Measurements from ENCODE around the gene TNP2.

TNP2 gene

DNA sequence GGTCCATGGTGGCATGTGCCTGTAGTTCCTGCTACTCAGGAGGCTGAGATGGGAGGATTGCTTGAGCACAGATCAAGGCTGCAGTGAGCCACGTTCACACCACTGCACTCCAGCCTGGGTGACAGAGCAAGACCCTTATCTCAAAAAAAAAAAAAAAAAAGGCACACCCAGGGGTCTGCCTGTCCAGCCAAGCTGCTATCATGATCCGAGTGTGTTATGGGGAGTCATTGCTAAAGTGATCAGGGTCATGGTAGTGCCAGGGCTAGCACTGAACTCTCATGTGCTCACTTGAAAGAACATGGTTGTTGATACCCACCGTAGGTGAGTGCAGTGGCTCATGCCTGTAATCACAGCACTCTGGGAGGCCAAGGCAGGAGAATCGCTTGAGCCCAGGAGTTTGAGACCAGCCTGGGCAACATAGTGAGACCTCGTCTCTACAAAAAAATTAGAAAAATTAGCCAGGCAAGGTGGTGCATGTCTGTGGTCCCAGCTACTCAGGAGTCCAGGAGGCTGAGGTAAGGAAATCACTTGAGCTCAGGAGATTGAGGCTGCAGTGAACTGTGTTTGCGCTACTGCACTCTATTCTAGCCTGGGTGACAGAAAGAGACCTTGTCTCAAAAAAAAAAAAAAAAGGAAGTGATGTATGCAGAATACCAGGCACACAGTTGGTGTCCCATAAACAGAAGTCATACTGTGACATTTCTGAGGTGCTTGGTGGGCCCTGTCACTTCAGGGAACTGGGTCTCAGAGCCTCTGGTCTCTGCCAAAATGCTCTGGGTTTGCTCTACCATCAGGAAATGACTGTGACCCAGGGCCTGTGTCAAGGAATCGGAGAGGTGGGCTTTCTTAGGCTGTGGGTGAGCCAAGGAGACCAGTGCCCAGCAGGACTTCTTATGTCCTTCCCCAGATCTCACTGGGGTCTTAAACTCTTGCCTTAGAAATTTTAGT is 9.8 kb upstream of the TNP2 start:
- DNase-seq (ENCODE audit: insufficient read length, low spot score) (no peak), FAIRE-seq (no peak)
- TF ChIP-seq SPI1 (IDR thresholded peaks at IDR 0.05; ENCODE audit: low read depth, low read length) (peak; percentile 66), POU2F2 (IDR thresholded peaks at IDR 0.05; ENCODE audit: low read depth, low read length) (no peak)

DNA sequence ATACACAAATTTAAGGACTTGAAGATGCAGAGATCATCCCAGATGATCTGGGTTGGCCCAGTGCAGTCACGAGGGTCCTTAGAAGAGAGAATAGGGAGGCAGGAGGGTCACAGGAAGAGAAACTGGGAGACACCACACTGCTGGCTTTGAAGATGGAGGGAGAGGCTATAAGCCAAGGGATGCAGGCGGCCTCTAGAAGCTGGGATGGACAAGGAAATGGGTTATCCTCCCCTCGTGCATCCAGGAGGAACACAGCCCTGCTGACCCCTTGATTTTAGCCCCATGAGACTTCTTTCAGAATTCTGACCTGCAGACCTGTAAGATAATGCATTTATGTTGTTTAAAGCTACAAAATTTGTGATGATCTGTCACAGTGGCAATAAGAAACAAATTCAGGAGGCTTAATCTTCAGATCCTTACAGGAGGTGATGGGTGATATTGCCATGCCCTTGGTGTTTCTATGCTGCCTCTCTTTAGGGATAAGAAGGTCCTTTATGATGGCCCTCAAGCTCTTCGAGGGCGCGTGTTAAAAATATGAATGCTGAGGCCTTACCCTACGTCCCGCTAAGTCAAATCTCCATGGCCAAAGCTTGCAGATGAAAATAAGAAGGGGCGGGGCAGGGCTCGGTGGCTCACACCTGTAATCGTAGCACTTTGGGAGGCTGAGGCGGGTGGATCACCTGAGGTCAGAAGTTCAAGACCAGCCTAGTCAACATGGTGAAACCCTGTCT is 8.6 kb upstream of the TNP2 start:
- TF ChIP-seq SPI1 (IDR thresholded peaks at IDR 0.05; ENCODE audit: low read depth, low read length) (no peak), POU2F2 (IDR thresholded peaks at IDR 0.05; ENCODE audit: low read depth, low read length) (no peak), TAF1 (IDR thresholded peaks at IDR 0.05; ENCODE audit: low read depth, low read length) (no peak), POLR2AphosphoS5 (IDR thresholded peaks at IDR 0.05; ENCODE audit: low read depth, low read length) (no peak), PAX5 (IDR thresholded peaks at IDR 0.05; ENCODE audit: insufficient read depth, low read length, severe bottlenecking) (no peak), POLR2A (IDR thresholded peaks at IDR 0.05; ENCODE audit: low read depth, low read length) (no peak)
- FAIRE-seq (no peak), DNase-seq (ENCODE audit: insufficient read length, low spot score) (no peak)

DNA sequence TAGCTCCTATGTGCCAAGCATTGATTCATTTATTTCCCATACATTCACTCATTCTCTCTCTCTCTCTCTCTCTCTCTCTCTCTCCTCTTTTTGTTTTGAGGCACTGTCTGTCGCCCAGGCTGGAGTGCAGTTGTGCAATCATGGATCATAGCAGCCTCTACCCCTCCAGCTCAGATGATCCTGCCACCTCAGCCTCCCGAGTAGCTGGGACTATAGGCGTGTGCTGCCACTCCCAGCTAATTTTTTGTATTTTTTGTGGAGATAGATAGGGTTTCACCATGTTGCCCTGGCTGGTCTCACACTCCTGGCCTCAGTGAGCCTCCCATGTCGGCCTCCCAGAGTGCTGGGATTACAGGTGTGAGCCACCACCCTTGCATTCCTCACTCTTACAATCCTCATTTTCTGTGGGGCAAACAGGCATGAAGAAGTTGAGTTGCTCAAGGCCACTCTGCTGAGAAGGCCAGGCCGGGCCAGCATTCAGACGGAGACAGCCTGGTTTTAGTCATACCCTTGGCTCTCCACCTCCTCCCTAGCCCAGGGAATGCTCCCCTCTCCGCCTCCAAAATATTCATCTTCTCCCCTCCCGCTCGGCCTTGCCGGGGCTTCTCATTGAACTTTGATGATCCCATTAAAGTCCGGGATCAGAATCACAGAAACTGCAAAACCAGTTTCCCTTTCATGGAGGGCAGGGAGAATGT is 7.9 kb upstream of the TNP2 start:
- no peak for TF ChIP-seq POLR2A (IDR thresholded peaks at IDR 0.05; ENCODE audit: low read depth, low read length)
- TF ChIP-seq SPI1 (IDR thresholded peaks at IDR 0.05; ENCODE audit: low read depth, low read length) = no peak
- TF ChIP-seq TAF1 (IDR thresholded peaks at IDR 0.05; ENCODE audit: low read depth, low read length) = no peak
- TF ChIP-seq POU2F2 (IDR thresholded peaks at IDR 0.05; ENCODE audit: low read depth, low read length) = no peak
- TF ChIP-seq PAX5 (IDR thresholded peaks at IDR 0.05; ENCODE audit: insufficient read depth, low read length, severe bottlenecking) = no peak
- TF ChIP-seq POLR2AphosphoS5 (IDR thresholded peaks at IDR 0.05; ENCODE audit: low read depth, low read length) = no peak
- no peak for FAIRE-seq
- DNase-seq (ENCODE audit: insufficient read length, low spot score) = no peak

DNA sequence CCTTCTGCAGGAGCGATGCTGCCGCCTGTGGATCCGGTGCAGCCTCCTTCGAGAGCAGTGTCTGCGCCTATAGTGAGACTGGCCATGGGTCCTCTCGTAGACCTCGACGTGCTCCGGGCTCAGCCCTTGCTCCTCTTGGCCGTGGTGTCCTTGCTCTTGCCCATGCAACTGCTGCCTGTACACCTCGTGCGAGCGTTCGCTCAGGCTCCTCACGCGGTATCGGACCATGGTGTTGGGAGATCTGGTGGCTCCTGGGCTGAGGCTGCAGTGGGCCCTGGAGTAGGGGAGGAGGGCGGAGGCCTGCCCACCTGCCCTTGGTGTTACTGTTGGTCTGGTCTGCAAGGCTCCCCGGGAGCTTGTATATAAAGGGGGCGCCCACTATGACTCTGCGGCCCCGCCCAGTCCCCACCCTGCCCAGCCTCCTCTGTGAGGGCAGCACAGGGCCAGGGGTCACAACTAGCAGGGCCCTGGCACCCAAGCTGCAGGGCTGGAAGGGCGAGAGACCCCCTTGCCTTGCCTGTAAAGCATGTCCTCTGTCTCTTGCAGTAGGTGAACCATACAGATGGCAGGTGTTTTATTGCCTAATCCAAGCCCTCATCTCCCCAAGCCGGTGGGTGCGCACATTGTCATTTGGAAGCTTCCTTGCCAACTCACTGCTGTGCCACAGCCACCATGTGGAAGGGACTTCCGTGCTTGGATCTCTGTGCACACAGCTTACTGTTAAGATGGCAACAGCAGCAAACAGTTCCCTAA is 7.2 kb upstream of the TNP2 start, which contains the start of gene PRM2:
TSS of gene PRM2 (minus strand) at position 338 of the 753 bp plus-strand sequence. CDS start at position 228, 110 bp downstream.
- no peak for DNase-seq (ENCODE audit: insufficient read length, low spot score)
- no peak for TF ChIP-seq SPI1 (IDR thresholded peaks at IDR 0.05; ENCODE audit: low read depth, low read length)
- TF ChIP-seq PAX5 (IDR thresholded peaks at IDR 0.05; ENCODE audit: insufficient read depth, low read length, severe bottlenecking) = no peak
- no peak for TF ChIP-seq TAF1 (IDR thresholded peaks at IDR 0.05; ENCODE audit: low read depth, low read length)
- no peak for TF ChIP-seq POU2F2 (IDR thresholded peaks at IDR 0.05; ENCODE audit: low read depth, low read length)
- no peak for TF ChIP-seq POLR2AphosphoS5 (IDR thresholded peaks at IDR 0.05; ENCODE audit: low read depth, low read length)
- no peak for TF ChIP-seq POLR2A (IDR thresholded peaks at IDR 0.05; ENCODE audit: low read depth, low read length)
- no peak for FAIRE-seq

DNA sequence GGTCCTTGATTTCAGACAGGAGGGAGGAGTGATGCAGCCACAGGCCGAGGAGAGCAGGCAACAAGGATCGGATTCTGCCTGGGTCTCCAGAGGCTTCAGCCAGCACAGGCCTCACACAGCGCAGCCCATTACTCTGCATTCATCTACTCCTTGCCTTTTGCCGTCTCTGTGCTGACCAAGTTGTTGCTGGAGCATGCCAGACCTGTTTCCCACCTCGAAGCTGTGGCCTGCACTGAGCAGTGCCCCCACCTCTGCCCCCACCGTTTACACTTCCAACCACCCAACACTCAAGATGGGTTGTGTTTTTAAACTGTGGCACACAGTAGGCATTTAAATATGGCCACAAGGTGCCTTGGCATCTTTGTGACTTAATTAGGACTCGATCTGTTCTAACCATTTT is 5.8 kb upstream of the TNP2 start:
- FAIRE-seq = no peak
- no peak for DNase-seq (ENCODE audit: insufficient read length, low spot score)
- TF ChIP-seq POLR2AphosphoS5 (IDR thresholded peaks at IDR 0.05; ENCODE audit: low read depth, low read length) = no peak
- no peak for TF ChIP-seq POU2F2 (IDR thresholded peaks at IDR 0.05; ENCODE audit: low read depth, low read length)
- TF ChIP-seq PAX5 (IDR thresholded peaks at IDR 0.05; ENCODE audit: insufficient read depth, low read length, severe bottlenecking) = no peak
- no peak for TF ChIP-seq TAF1 (IDR thresholded peaks at IDR 0.05; ENCODE audit: low read depth, low read length)
- TF ChIP-seq SPI1 (IDR thresholded peaks at IDR 0.05; ENCODE audit: low read depth, low read length) = no peak

DNA sequence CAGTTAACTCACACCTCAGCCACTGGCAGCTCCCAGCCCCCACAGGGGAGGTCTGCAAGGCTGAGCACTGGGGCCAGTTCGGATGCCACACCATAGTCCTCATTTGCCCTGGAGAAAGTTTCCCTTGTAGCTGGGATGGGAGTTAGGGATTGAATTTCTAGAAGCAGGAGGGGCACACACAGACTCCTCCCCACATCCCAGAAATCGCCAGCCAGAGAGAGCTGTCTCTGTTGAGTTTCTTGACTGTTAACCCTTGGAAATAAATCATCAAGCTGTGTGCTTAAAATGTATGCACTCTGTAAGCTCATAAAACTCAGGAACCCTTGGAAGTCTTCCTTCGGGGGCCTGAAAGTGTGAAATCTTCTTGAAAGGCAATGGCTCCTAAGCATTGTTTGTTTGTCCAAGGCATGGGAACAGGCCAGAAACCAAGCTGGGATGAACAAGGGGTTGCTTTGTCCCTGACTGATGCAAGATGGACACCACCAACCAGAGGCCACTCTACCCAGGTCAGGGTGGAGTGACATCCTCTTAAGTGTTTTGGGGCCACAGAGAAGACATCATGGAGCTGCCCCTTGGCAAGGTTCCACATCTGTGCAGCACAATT is 4.7 kb upstream of the TNP2 start:
- FAIRE-seq (no peak), DNase-seq (ENCODE audit: insufficient read length, low spot score) (no peak)
- TF ChIP-seq POU2F2 (IDR thresholded peaks at IDR 0.05; ENCODE audit: low read depth, low read length) (no peak), SPI1 (IDR thresholded peaks at IDR 0.05; ENCODE audit: low read depth, low read length) (no peak), TAF1 (IDR thresholded peaks at IDR 0.05; ENCODE audit: low read depth, low read length) (no peak), POLR2A (IDR thresholded peaks at IDR 0.05; ENCODE audit: low read depth, low read length) (no peak), POLR2AphosphoS5 (IDR thresholded peaks at IDR 0.05; ENCODE audit: low read depth, low read length) (no peak), PAX5 (IDR thresholded peaks at IDR 0.05; ENCODE audit: insufficient read depth, low read length, severe bottlenecking) (no peak)

DNA sequence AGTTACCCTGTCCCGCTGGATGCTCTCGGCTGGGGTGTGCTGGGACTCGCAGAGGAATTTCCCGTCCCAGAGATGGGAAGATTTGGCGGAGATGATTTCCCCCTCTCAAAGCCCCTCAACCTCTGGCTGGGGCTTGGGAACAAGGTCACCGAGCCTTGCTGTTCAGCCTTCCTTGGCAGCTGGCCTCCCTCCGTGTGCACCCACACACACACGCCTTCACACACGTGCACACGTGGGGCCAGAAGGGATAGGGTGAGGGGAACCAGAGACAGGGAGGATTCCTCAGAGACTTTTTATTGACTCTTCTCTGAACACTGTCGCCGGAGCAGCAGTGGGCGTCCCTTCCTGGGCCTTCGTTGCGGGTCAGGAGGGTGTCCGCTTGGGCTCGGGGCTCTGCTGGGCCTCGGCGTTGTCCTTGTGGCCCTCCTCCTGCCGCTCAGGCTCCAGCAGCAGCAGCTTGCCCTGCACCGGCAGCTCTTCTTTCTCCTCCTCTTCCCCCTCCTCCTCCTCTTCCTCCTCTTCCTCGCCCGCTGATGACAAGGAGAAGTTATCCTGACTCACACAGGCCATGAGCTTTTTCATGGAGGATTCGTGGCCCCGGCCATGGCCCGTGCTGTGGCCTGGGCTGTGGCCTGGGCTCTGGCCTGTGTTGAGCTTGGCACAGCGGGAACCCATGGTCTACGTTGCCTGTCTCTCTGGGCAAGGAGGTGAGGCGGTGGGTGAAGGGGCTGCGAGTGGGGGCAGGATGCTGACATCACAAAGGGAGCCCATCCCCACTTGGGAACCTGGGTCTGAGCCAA is 4.0 kb upstream of the TNP2 start, which contains the start of gene PRM3:
TSS of gene PRM3 (minus strand) at position 709 of the 800 bp plus-strand sequence. CDS start at position 675, 34 bp downstream.
- TF ChIP-seq SPI1 (IDR thresholded peaks at IDR 0.05; ENCODE audit: low read depth, low read length) = no peak
- no peak for TF ChIP-seq POLR2A (IDR thresholded peaks at IDR 0.05; ENCODE audit: low read depth, low read length)
- no peak for TF ChIP-seq PAX5 (IDR thresholded peaks at IDR 0.05; ENCODE audit: insufficient read depth, low read length, severe bottlenecking)
- TF ChIP-seq TAF1 (IDR thresholded peaks at IDR 0.05; ENCODE audit: low read depth, low read length) = no peak
- TF ChIP-seq POU2F2 (IDR thresholded peaks at IDR 0.05; ENCODE audit: low read depth, low read length) = no peak
- FAIRE-seq = no peak
- no peak for DNase-seq (ENCODE audit: insufficient read length, low spot score)

DNA sequence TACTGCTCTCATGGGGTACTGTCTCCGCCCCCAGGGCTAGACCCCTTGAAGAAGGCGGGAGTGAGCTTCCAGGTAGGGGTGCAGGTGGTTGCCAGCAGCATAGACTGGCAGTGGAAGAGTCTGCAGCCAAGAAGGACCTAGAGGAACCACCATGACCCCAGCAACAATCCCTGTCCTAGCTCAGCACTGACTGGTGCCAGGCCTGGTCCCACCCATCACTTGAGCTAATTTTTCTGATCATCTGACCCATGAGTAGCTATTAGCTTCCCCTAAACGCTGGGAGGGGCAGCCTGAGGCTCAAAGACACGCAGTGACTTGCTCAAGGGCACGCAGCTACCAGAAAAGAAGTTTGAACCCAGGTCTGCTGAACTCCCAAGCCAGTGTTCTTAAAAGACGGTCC is 3.4 kb upstream of the TNP2 start:
- TF ChIP-seq POLR2A (IDR thresholded peaks at IDR 0.05; ENCODE audit: low read depth, low read length) (no peak), POU2F2 (IDR thresholded peaks at IDR 0.05; ENCODE audit: low read depth, low read length) (no peak), PAX5 (IDR thresholded peaks at IDR 0.05; ENCODE audit: insufficient read depth, low read length, severe bottlenecking) (no peak), POLR2AphosphoS5 (IDR thresholded peaks at IDR 0.05; ENCODE audit: low read depth, low read length) (no peak), TAF1 (IDR thresholded peaks at IDR 0.05; ENCODE audit: low read depth, low read length) (no peak), SPI1 (IDR thresholded peaks at IDR 0.05; ENCODE audit: low read depth, low read length) (no peak)

More for the DNA sequence above, 3.4 kb upstream of the TNP2 start:
- no peak for FAIRE-seq
- no peak for DNase-seq (ENCODE audit: insufficient read length, low spot score)
